SK-N-MC (cell line): ENCODE data around the gene KCNAB1.

Experiments used
- EZH2 ChIP-seq: fragments of 200-600 bp; sonication (generic); IDR thresholded peaks from one replicate; pipeline ENCODE4 v1.6.1; 2017; ENCODE audit warnings: antibody characterized with exemption
- POLR2AphosphoS5 ChIP-seq: IDR thresholded peaks from 2 replicates; pipeline ENCODE4 v1.6.1; 2012; ENCODE audit warnings: mild to moderate bottlenecking, low read depth, low read length, borderline replicate concordance

DNA sequence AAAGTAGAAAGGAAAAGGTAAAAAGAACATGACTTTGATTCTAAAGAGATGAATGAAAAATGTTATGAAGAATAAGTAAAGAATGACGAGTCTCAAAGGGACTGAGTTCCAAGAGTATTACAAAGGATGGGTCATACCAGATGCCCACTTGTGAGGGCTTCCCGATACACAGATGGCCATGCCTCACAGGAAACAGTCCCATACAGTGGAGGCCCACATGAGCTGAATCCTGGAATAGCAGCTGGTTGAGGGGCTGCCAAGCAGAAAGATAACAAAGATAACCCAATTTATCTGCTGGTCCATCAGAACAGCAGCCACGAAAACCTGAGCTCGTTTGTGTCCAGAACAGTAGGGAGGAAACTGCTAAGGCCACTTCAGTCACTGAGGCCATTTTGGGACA, 430.9 kb downstream of the KCNAB1 start:
- TF ChIP-seq POLR2AphosphoS5, result no peak
- TF ChIP-seq EZH2, result no peak
